Uterus (tissue), 4 donors: ENCODE results near the gene C10orf71. TPM values are rescaled to one million over a fixed set of nuclear protein-coding genes. Genes with fewer than 3 reads are reported as not detected.

Source experiments
- DNase-seq, 2 donors: peaks; one replicate each; pipeline ENCODE4 v3.0.0-alpha.2; 2019 to 2020
- H3K27ac ChIP-seq, 2 donors: fragments of 200-600 bp; sonication (generic); 1 replicate in 1 of 2; 2 replicates in 1 of 2; pipeline ENCODE4 v1.5.1; 2016 to 2018
- H3K27me3 ChIP-seq, 2 donors: fragments of 200-600 bp; sonication (generic); one replicate each; pipeline ENCODE4 v1.5.1; 2018 to 2019; ENCODE audit warnings: control low read depth in 1 of 2
- H3K36me3 ChIP-seq, 2 donors: fragments of 200-600 bp; sonication (generic); one replicate each; pipeline ENCODE4 v1.5.1; 2019; ENCODE audit warnings: control low read depth in 1 of 2
- H3K4me1 ChIP-seq, 2 donors: fragments of 200-600 bp; sonication (generic); one replicate each; pipeline ENCODE4 v1.5.1; 2018 to 2019; ENCODE audit warnings: control low read depth in 1 of 2
- H3K4me3 ChIP-seq, 2 donors: fragments of 200-600 bp; sonication (generic); 1 replicate in 1 of 2; 2 replicates in 1 of 2; pipeline ENCODE4 v1.5.1; 2018 to 2019; ENCODE audit warnings: mild to moderate bottlenecking in 1 of 2
- H3K9me3 ChIP-seq, 2 donors: fragments of 200-600 bp; sonication (generic); one replicate each; pipeline ENCODE4 v1.5.1; 2019; ENCODE audit warnings: control low read depth in 1 of 2
- POLR2A ChIP-seq, 2 donors: fragments of 450-650 bp; IDR thresholded peaks; one replicate each; pipeline ENCODE4 v1.6.1; 2016; ENCODE audit warnings: antibody characterized with exemption in 2 of 2, mild to moderate bottlenecking in 1 of 2, moderate library complexity in 1 of 2
- intact Hi-C: fragments of 100-400 bp; cut with DNase I; formaldehyde crosslinking; loops from one replicate; pipeline ENCODE4 v1.15.1; 2023; ENCODE audit warnings: low total_unique reads
- total RNA-seq, 4 donors: library from RNA; depleted of rRNA in 3 of 4; stranded (reverse); fragments of >200 nt in 3 of 4; gene quantifications; one replicate each; pipeline versions ENCODE4 v1.1.0 to v1.2.4, GENCODE V29; 2014 to 2023
- TF ChIP-seq, protein P1 (sequence below), 4 experiments: fragments of 200-600 bp in 2 of 4; fragments of 450-650 bp in 2 of 4; sonication (generic) in 2 of 4; IDR thresholded peaks; one replicate each; pipeline ENCODE4 v1.5.1; 2016 to 2019; ENCODE audit warnings: antibody characterized with exemption in 4 of 4, mild to moderate bottlenecking in 2 of 4, moderate library complexity in 1 of 4
- donor health status: DM: yes; HTN: yes; CAD: no.

Gene C10orf71
- total RNA-seq, 4 donors from 2014 or later = not detected

DNA sequence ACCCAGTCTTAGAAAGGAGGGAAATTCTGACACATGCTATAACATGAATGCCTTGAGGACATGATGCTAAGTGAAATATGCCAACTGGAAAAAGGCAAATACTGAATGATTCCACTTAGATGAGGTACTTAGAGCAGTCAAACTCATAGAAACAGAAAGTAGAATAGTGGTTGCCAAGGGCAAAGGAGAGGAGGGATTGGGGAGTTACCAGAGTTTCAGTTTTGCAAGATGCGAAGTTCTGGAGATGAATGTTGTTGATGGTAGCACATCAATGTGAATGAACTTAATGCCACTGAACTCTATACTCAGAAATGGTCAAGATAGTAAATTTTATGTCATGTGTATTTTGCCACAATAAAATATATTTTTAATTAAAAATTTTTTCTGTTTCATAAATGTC is 58.0 kb downstream of the C10orf71 start:
- no peak for TF ChIP-seq POLR2A (IDR thresholded peaks at IDR 0.05)
- Histone ChIP-seq H3K4me1 (no peaks in the 10 kb centered on the region), H3K4me3 (no peak overlapping the region), H3K36me3 (no peaks in the 10 kb centered on the region), H3K27ac (no peak overlapping the region), H3K27me3 (no peaks in the 10 kb centered on the region), H3K9me3 (peaks cover 0 to 3% of the 10 kb centered on the region in 2 donors)
- intact Hi-C loops = no loop called here
- no peak for DNase-seq

DNA sequence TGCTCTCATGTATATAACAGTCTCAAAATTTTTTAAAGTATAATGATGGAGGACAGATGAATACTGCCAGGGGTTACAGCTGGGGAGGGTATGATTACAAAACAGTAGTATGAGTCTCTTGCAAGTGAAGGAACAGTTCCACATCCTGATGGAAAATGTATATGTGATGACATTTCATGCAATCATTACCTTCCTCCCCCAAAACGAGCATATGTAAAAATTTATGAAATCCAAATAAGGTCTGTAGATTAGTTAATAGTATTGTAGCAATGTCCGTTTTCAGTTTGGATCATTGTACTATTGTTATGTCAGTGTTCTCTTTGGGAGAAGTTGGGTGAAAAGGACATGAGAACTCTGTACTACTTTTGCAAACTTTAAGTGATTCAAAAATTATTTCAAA is 58.9 kb downstream of the C10orf71 start:
- peaks cover 0 to 3% of the 10 kb centered on the region in 2 donors for H3K9me3 ChIP-seq
- no peaks in the 10 kb centered on the region for H3K36me3 ChIP-seq
- H3K4me1 ChIP-seq = no peaks in the 10 kb centered on the region
- TF ChIP-seq POLR2A (IDR thresholded peaks at IDR 0.05) = no peak
- TF ChIP-seq, protein P1, sequence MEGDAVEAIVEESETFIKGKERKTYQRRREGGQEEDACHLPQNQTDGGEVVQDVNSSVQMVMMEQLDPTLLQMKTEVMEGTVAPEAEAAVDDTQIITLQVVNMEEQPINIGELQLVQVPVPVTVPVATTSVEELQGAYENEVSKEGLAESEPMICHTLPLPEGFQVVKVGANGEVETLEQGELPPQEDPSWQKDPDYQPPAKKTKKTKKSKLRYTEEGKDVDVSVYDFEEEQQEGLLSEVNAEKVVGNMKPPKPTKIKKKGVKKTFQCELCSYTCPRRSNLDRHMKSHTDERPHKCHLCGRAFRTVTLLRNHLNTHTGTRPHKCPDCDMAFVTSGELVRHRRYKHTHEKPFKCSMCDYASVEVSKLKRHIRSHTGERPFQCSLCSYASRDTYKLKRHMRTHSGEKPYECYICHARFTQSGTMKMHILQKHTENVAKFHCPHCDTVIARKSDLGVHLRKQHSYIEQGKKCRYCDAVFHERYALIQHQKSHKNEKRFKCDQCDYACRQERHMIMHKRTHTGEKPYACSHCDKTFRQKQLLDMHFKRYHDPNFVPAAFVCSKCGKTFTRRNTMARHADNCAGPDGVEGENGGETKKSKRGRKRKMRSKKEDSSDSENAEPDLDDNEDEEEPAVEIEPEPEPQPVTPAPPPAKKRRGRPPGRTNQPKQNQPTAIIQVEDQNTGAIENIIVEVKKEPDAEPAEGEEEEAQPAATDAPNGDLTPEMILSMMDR (IDR thresholded peaks at IDR 0.05) = no peak
- intact Hi-C loops = no loop called here
- H3K27ac ChIP-seq = no peak overlapping the region
- no peak for DNase-seq
- H3K27me3 ChIP-seq = no peaks in the 10 kb centered on the region
- no peak overlapping the region for H3K4me3 ChIP-seq

DNA sequence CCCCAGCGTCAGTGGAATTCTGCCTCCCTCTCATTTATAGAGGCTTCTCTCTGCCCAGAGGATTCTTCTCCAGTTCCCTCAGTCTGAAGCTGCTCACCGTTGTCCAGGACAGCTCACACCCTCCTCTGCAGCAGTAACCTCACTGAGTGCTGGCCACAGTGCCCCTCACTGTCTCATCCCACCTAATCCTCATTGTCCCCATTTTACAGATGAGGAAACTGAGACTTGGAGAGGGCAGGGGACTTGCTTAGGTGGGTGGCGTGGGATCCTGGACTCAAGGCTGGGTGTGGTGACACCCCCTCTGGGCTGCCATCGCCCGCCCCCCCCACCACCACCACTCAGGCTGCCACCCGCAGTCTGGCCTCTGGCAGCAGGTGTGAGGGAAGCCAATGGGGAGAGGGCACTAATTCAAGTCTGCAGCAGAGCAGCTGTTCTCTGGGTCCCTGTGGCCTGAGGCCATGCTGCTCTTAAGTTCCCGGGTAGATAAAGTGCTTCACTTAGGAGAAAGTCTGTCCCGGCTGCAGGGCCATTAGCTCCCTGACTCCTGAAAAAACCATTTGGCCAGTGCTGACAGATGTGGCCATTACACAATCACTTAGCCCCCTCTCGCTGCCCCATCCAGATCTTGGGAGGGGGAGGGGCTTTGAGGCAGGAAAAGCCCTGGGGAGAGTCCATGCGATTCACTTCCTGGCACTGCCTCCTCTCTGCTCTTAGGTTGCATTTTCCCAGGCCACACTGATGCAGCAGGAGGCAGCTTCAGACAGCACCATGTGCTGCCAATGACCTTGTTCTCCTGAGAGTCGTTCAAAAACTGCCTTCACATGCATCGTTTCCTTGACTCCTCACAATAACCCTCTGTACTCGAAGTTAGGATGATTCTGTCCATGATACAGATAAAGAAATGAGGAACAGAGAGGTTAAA is 60.6 kb downstream of the C10orf71 start:
- Histone ChIP-seq H3K4me3 (no peak overlapping the region), H3K9me3 (peaks cover 0 to 3% of the 10 kb centered on the region in 2 donors), H3K27me3 (no peaks in the 10 kb centered on the region), H3K4me1 (no peaks in the 10 kb centered on the region), H3K27ac (no peak overlapping the region), H3K36me3 (no peaks in the 10 kb centered on the region)
- TF ChIP-seq, protein P1 (IDR thresholded peaks at IDR 0.05) = no peak
- TF ChIP-seq POLR2A (IDR thresholded peaks at IDR 0.05) = no peak
- intact Hi-C loops = no loop called here
- DNase-seq = no peak

DNA sequence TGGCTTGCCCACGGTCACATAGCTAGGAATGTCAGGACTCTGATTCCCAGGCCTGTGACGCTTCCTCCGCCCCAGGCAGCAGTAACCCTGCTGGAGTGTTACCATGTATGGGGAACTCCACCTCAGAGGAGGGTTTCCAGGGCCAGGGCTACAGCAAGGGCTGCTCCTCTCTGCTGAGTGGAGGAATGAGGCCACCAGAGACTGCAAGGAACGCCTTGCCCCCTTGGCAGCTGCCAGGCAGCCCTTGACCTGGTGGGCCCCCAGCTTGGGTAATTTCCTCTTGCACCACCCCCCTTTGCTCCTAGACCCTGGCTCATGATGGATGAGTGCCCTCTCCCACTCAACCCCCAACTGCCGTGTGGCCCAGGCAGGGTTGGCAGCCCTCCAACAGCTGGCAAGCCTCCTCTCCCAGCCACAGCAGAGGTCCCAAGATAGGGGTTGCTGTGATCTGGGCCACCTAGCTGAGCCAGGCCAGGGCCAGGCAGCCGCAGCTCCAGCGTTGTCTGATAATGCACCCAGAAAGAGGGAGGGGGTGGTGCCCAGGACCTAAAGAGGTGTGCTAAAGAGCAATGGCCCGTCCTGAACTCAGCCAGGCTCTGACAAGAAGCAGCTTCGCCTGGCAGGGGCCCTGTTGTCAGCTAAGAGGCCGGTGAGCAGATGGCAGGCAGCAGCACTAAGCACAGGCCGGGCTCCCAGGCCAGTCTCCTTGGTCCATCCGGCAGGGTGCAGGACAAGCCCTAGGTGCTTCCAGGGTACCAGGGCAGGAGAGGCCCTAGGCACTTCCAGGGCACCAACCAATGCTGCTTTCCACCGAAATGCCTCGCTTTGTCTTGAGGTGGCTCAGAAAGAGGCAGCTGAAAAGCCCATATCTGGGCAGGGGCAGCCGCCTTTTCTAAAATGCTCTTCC is 61.6 kb downstream of the C10orf71 start:
- Histone ChIP-seq H3K36me3 (no peaks in the 10 kb centered on the region), H3K4me1 (no peaks in the 10 kb centered on the region), H3K27ac (no peak overlapping the region), H3K9me3 (peaks cover 0 to 3% of the 10 kb centered on the region in 2 donors), H3K27me3 (no peaks in the 10 kb centered on the region), H3K4me3 (no peak overlapping the region)
- TF ChIP-seq POLR2A (IDR thresholded peaks at IDR 0.05) = no peak
- TF ChIP-seq, protein P1 (IDR thresholded peaks at IDR 0.05) = no peak
- DNase-seq = no peak
- intact Hi-C loops = no loop called here

DNA sequence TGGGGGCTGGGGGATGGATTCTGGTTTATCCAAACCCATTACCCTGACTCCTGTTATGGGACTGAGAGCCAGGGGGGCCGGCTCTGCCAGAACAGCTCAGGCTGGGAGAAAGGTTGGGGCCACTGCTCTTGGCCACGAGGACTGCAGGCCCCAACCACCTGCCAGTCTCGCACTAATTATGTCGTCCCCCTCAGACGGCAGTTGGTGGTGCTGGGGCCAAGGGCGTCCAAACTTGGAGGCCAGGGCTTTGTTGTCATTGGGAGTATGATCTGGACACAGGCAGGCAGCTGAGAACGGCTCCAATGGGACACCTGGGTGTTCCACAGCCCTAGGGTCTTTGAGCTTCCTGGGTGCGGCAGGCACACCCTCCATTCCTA is 62.2 kb downstream of the C10orf71 start:
- intact Hi-C loops = no loop called here
- Histone ChIP-seq H3K4me1 (no peaks in the 10 kb centered on the region), H3K27me3 (no peaks in the 10 kb centered on the region), H3K4me3 (no peak overlapping the region), H3K36me3 (no peaks in the 10 kb centered on the region), H3K9me3 (peaks cover 0 to 3% of the 10 kb centered on the region in 2 donors), H3K27ac (no peak overlapping the region)
- DNase-seq = no peak
- TF ChIP-seq POLR2A (IDR thresholded peaks at IDR 0.05) = no peak
- TF ChIP-seq, protein P1 (IDR thresholded peaks at IDR 0.05) = no peak
